Fibroblast of pulmonary artery (primary cell): ENCODE data around the gene CHN2.
A peak's percentile ranks its signal among the peaks of the same experiment; 100 is the strongest.

ENCODE experiments used
- DNase-seq: peaks from one replicate; pipeline ENCODE4 v3.0.0-alpha.2; 2010; ENCODE audit warnings: low read depth
- H3K4me3 ChIP-seq: replicated peaks from 2 replicates; pipeline ENCODE4 v1.5.1; 2011; ENCODE audit warnings: low read depth, mild to moderate bottlenecking, control low read depth, low read length, moderate library complexity
- TF ChIP-seq, protein P1 (sequence below): IDR thresholded peaks from 2 replicates; pipeline ENCODE4 v1.5.1; 2011; ENCODE audit warnings: mild to moderate bottlenecking, control low read depth, low read length, inconsistent platforms; ENCODE audit errors: missing control alignments

Gene CHN2

DNA sequence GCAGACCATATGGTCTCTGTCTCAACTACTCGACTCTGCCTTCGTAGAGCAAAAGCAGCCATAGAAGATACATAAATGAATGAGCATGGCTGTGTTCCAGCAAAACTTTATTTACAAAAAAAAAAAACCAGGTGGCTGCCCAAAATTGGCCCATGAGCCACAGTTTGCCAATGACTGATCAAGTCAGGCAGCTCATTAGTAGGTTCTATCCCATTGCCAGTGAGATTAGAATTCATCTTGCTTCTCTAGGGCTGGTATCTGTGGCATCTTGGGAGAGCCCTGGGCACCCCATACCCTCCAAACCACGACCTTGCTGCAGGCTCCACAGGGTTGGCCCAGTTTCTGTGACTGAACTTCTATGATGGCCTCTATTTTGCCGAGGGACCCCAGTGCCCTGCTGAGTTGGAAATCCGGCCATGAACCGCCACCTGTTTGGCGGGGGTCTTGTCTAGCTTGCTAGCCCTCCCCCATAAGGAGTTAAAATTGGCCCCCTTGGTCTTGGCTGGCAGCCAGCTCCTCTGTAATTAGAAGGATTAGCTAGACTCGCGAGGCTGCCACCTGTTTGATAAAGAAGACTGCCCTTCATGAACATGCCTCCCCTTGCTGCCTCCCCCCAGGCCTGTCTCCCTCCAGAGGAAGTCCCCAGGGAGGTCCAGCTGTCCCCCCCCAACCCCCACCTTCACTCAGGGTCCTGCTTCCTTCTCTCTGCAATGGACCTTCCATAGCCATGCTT, 83.9 kb downstream of the CHN2 start:
- H3K4me3 ChIP-seq: no peak overlapping the region
- no peak for DNase-seq
- TF ChIP-seq, protein P1, sequence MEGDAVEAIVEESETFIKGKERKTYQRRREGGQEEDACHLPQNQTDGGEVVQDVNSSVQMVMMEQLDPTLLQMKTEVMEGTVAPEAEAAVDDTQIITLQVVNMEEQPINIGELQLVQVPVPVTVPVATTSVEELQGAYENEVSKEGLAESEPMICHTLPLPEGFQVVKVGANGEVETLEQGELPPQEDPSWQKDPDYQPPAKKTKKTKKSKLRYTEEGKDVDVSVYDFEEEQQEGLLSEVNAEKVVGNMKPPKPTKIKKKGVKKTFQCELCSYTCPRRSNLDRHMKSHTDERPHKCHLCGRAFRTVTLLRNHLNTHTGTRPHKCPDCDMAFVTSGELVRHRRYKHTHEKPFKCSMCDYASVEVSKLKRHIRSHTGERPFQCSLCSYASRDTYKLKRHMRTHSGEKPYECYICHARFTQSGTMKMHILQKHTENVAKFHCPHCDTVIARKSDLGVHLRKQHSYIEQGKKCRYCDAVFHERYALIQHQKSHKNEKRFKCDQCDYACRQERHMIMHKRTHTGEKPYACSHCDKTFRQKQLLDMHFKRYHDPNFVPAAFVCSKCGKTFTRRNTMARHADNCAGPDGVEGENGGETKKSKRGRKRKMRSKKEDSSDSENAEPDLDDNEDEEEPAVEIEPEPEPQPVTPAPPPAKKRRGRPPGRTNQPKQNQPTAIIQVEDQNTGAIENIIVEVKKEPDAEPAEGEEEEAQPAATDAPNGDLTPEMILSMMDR: no peak

DNA sequence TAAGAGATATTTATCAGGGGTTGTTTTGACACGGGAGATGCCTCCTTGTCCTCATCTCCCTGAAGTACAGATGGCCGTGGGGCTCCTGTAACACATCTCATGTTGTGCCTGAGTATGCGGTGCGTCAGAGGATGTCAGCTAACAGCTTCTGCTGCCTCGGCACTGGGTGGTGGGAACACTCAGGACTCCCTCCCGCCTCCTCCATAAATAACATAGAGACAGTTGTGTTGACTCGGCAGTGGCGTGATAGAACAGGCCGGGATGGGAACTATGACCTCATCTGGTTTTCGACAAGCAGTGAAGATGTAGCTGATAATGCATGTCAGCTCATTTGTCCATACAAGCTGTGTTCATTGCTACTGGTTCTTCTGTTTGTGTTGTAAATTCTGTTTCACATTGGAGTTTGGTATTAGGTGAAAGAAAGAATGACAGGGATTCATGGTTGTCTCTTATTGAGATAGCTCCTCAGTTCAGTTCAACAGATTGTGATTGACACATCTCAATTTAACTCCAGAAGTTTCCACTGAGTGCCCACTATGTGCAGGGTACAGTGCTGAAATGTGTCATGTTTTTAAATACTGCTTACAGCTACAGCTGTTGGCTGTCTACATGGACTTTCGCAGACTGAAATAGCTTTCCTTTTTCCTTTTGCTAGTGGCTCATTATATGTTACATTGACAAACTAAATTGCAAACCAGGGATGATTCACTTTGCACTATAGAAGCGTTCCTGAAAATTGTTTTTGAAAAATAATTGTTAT, 87.4 kb downstream of the CHN2 start:
- DNase-seq: peak; percentile 66
- H3K4me3 ChIP-seq: no peak overlapping the region
- TF ChIP-seq, protein P1: no peak

GRCh38 chr7:29282819-29283414, 88.3 kb downstream of the CHN2 start:
- TF ChIP-seq, protein P1: no peak
- no peak overlapping the region for H3K4me3 ChIP-seq
- no peak for DNase-seq

GRCh38 chr7:29284696-29285443, 90.3 kb downstream of the CHN2 start:
- no peak overlapping the region for H3K4me3 ChIP-seq
- TF ChIP-seq, protein P1: no peak
- DNase-seq: no peak

GRCh38 chr7:29285444-29285793, 90.8 kb downstream of the CHN2 start:
- H3K4me3 ChIP-seq: no peak overlapping the region
- TF ChIP-seq, protein P1: no peak
- DNase-seq: peak; percentile 89

DNA sequence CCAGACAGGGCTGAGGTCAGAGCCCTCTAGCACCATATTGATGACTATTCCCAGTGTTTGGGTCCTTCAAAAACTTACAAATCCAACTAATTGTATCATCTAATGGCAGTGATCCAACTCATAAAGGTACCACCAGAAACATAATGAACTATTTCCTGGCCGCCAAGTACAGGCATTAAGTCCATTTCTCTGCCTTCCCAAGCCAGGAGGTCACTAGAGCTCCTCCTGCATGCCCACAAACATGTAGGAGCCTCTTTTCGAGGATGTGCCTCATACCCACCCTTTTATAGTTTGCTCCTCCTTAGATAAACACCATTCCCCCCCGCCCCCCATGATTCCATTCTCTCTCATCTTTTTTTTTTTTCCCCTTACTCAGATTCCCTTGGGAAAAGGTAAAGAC, 91.3 kb downstream of the CHN2 start:
- no peak for DNase-seq
- H3K4me3 ChIP-seq: no peak overlapping the region
- TF ChIP-seq, protein P1: no peak
